ENCODE results near the gene HSD3B7. TPM values are rescaled to one million over a fixed set of nuclear protein-coding genes. Genes with fewer than 3 reads are reported as not detected.

Gene HSD3B7
- total RNA-seq, 1 experiment from 2014 or later, result 0.95 TPM

DNA sequence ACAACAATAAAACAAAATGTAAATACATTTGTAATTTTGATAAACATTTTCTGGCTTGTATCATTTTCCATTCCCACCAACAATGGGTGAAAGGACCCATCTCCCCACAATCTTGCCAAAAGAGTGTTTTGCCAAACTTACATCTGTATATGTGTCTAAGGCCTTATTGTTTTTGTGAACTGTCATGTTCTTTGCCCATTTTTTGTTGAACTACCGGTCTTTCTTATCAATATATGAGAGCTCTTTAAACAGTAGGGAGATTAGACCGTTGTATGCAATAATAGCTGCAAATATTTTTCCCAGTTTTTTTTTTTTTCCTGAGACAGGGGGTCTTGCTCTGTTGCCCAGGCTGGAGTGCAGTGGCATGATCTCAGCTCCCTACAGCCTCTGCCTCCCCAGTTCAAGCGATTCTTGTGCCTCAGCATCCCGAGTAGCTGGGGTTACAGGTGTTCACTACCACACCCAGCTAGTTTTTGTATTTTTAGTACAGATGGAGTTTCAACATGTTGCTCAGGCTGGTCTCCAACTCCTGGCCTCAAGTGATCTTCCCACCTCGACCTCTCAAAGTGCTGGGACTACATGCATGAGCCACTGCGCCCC is 38.7 kb downstream of the HSD3B7 start:
- H3K36me3 ChIP-seq (ENCODE audit: insufficient read depth, low read length, poor library complexity, severe bottlenecking), result no peaks in the 10 kb centered on the region
- intact Hi-C loops (cut with micrococcal nuclease; ENCODE audit: unreplicated experiment), result no loop called here
- H3K9me3 ChIP-seq (ENCODE audit: low read depth, low read length, poor library complexity, severe bottlenecking), result no peaks in the 10 kb centered on the region
- no peak overlapping the region for H3K4me3 ChIP-seq (ENCODE audit: low read depth, low read length, poor library complexity, severe bottlenecking)
- no peaks in the 10 kb centered on the region for H3K27me3 ChIP-seq (replicated peaks; ENCODE audit: insufficient read depth, low read depth, low read length, poor library complexity)
- no TSS peak for BruUV-seq (replicated peaks)
- no peak overlapping the region for H3K27ac ChIP-seq (ENCODE audit: low read depth, low read length, poor library complexity, severe bottlenecking)
- no peak for DNase-seq (ENCODE audit: low spot score)
- H3K4me1 ChIP-seq (ENCODE audit: insufficient read depth, low read length, poor library complexity, severe bottlenecking), result no peaks in the 10 kb centered on the region
- TF ChIP-seq, protein P1, sequence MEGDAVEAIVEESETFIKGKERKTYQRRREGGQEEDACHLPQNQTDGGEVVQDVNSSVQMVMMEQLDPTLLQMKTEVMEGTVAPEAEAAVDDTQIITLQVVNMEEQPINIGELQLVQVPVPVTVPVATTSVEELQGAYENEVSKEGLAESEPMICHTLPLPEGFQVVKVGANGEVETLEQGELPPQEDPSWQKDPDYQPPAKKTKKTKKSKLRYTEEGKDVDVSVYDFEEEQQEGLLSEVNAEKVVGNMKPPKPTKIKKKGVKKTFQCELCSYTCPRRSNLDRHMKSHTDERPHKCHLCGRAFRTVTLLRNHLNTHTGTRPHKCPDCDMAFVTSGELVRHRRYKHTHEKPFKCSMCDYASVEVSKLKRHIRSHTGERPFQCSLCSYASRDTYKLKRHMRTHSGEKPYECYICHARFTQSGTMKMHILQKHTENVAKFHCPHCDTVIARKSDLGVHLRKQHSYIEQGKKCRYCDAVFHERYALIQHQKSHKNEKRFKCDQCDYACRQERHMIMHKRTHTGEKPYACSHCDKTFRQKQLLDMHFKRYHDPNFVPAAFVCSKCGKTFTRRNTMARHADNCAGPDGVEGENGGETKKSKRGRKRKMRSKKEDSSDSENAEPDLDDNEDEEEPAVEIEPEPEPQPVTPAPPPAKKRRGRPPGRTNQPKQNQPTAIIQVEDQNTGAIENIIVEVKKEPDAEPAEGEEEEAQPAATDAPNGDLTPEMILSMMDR (conservative IDR thresholded peaks at IDR 0.05; ENCODE audit: low read depth, low read length), result no peak
- TF ChIP-seq EZH2 (IDR thresholded peaks at IDR 0.05; ENCODE audit: borderline replicate concordance, low read depth, low read length, poor library complexity, severe bottlenecking), result no peak
- CTCF ChIA-PET, result interaction anchor here (0.6 kb wide), 1 partner anchor 274 kb away, joined by 13 read pairs; no protein-coding TSS in a partner anchor
- POLR2A ChIA-PET (ENCODE audit: low non-redundant PET), result no interaction called here

DNA sequence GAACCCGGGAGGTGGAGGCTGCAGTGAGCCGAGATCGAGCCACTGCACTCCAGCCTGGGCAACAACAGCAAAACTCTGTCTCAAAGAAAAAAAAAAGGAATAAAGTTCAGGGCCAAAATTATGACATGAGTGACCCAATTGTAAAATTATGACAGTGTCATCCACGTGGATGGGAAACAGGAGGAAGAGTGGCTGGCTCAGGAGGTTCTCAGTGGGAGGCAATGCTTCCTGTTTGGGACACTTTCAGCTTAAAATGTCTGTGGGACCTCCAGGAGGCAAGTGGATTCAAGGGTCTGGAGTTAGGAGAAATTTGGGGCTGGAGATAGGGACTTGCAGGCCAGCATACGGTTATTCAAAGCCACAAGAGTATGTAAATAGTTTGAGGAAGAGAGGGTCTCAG is 40.3 kb downstream of the HSD3B7 start:
- H3K4me1 ChIP-seq (ENCODE audit: insufficient read depth, low read length, poor library complexity, severe bottlenecking), result no peaks in the 10 kb centered on the region
- POLR2A ChIA-PET (ENCODE audit: low non-redundant PET), result no interaction called here

GRCh38 chr16:31029272-31029671 is 44.3 kb downstream of the HSD3B7 start:
- no peaks in the 10 kb centered on the region for H3K9me3 ChIP-seq (ENCODE audit: low read depth, low read length, poor library complexity, severe bottlenecking)
- H3K27me3 ChIP-seq (replicated peaks; ENCODE audit: insufficient read depth, low read depth, low read length, poor library complexity), result no peaks in the 10 kb centered on the region
- ChIA-PET CTCF (no interaction called here), POLR2A (ENCODE audit: low non-redundant PET) (no interaction called here)
- BruUV-seq (replicated peaks), result no TSS peak
- H3K4me3 ChIP-seq (ENCODE audit: low read depth, low read length, poor library complexity, severe bottlenecking), result no peak overlapping the region
- intact Hi-C loops (cut with micrococcal nuclease; ENCODE audit: unreplicated experiment), result no loop called here
- H3K27ac ChIP-seq (ENCODE audit: low read depth, low read length, poor library complexity, severe bottlenecking), result no peak overlapping the region
- DNase-seq (ENCODE audit: low spot score), result no peak
- TF ChIP-seq, protein P1 (conservative IDR thresholded peaks at IDR 0.05; ENCODE audit: low read depth, low read length), result no peak
- TF ChIP-seq EZH2 (IDR thresholded peaks at IDR 0.05; ENCODE audit: borderline replicate concordance, low read depth, low read length, poor library complexity, severe bottlenecking), result no peak
- H3K36me3 ChIP-seq (ENCODE audit: insufficient read depth, low read length, poor library complexity, severe bottlenecking), result no peaks in the 10 kb centered on the region
- H3K4me1 ChIP-seq (ENCODE audit: insufficient read depth, low read length, poor library complexity, severe bottlenecking), result peaks cover 7% of the 10 kb centered on the region

More for the DNA sequence above, 40.3 kb downstream of the HSD3B7 start:
- H3K4me3 ChIP-seq (ENCODE audit: low read depth, low read length, poor library complexity, severe bottlenecking), result no peak overlapping the region
- TF ChIP-seq EZH2 (IDR thresholded peaks at IDR 0.05; ENCODE audit: borderline replicate concordance, low read depth, low read length, poor library complexity, severe bottlenecking), result no peak
- TF ChIP-seq, protein P1 (conservative IDR thresholded peaks at IDR 0.05; ENCODE audit: low read depth, low read length), result no peak
- BruUV-seq (replicated peaks), result no TSS peak
- H3K9me3 ChIP-seq (ENCODE audit: low read depth, low read length, poor library complexity, severe bottlenecking), result no peaks in the 10 kb centered on the region
- CTCF ChIA-PET, result no interaction called here
- H3K27me3 ChIP-seq (replicated peaks; ENCODE audit: insufficient read depth, low read depth, low read length, poor library complexity), result no peaks in the 10 kb centered on the region
- no peaks in the 10 kb centered on the region for H3K36me3 ChIP-seq (ENCODE audit: insufficient read depth, low read length, poor library complexity, severe bottlenecking)
- DNase-seq (ENCODE audit: low spot score), result no peak
- intact Hi-C loops (cut with micrococcal nuclease; ENCODE audit: unreplicated experiment), result no loop called here
- H3K27ac ChIP-seq (ENCODE audit: low read depth, low read length, poor library complexity, severe bottlenecking), result no peak overlapping the region
